ENCODE data around the gene UBE2E3. TPM values are rescaled to one million over a fixed set of nuclear protein-coding genes. Genes with fewer than 3 reads are reported as not detected.

The UBE2E3 gene
- total RNA-seq, 2 donors from 2014 or later: 43.1 to 52.5 TPM

- no peak overlapping the region for H3K4me3 ChIP-seq
- intact Hi-C loops (cut with DNase I): no loop called here
- no peak for TF ChIP-seq CTCF (IDR thresholded peaks at IDR 0.05)
- peaks cover 4% of the 10 kb centered on the region for H3K4me1 ChIP-seq
- no peaks in the 10 kb centered on the region for H3K9me3 ChIP-seq
- no peak overlapping the region for H3K9ac ChIP-seq (ENCODE audit: low read depth in 2 of 2, low read length in 2 of 2)
- no peaks in the 10 kb centered on the region for H3K36me3 ChIP-seq
- no peak overlapping the region for H3K27ac ChIP-seq
- H3K27me3 ChIP-seq: no peaks in the 10 kb centered on the region
- DNase-seq: no peak
Observed at GRCh38 chr2:180985771-180986395, 5.5 kb downstream of the UBE2E3 start.

DNA sequence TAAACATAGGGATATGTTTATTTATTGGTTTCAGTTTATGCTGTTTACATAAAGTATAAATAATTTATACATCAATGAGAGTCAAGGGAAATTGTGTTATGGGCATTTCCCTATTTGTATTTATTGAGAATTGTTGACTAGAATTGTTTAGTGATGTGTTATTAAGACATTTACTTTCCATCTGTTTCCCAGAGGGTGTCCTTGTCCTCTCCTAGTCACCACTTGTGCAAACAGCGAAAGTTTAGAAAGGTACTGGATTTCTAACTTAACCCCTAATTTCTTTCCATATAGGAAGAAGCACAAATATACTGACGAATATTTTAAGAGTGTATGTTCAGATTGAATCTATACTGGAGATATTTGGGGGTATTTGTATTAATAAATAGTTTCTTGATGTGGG lies 6.7 kb downstream of the UBE2E3 start:
- no peaks in the 10 kb centered on the region for H3K36me3 ChIP-seq
- H3K27ac ChIP-seq: no peak overlapping the region
- intact Hi-C loops (cut with DNase I): no loop called here
- DNase-seq: no peak
- H3K4me1 ChIP-seq: peaks cover 4% of the 10 kb centered on the region
- no peak overlapping the region for H3K4me3 ChIP-seq
- no peaks in the 10 kb centered on the region for H3K27me3 ChIP-seq
- H3K9me3 ChIP-seq: no peaks in the 10 kb centered on the region
- H3K9ac ChIP-seq (ENCODE audit: low read depth in 2 of 2, low read length in 2 of 2): no peak overlapping the region
- TF ChIP-seq CTCF (IDR thresholded peaks at IDR 0.05): no peak

GRCh38 chr2:180990337-180990736 lies 9.9 kb downstream of the UBE2E3 start:
- no peak for DNase-seq
- Histone ChIP-seq H3K36me3 (no peaks in the 10 kb centered on the region), H3K27ac (no peak overlapping the region), H3K27me3 (no peaks in the 10 kb centered on the region), H3K4me1 (no peaks in the 10 kb centered on the region), H3K9me3 (no peaks in the 10 kb centered on the region), H3K9ac (ENCODE audit: low read depth in 2 of 2, low read length in 2 of 2) (no peak overlapping the region), H3K4me3 (no peak overlapping the region)
- intact Hi-C loops (cut with DNase I): no loop called here
- TF ChIP-seq CTCF (IDR thresholded peaks at IDR 0.05): no peak

DNA sequence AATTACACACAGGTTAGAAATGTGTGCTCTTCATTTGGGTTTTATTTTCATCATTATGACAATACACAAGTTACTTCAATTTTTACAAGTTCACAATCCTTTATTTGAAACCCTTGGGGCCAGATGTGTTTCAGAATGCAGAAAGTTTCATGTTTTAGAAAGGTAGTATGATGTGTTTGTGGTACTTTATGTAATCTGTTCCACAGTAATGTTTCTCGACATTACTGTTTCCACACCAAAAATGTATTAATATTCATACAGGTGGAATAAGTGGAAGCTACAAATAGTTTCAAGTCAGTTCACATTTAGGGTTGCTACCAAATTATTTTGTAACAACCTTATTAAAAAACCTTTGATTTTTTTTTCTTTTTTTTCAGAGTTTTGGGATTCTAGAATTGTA lies 10.4 kb downstream of the UBE2E3 start:
- Histone ChIP-seq H3K9ac (ENCODE audit: low read depth in 2 of 2, low read length in 2 of 2) (no peak overlapping the region), H3K4me1 (no peaks in the 10 kb centered on the region), H3K27ac (no peak overlapping the region), H3K27me3 (no peaks in the 10 kb centered on the region), H3K4me3 (no peak overlapping the region), H3K36me3 (no peaks in the 10 kb centered on the region), H3K9me3 (no peaks in the 10 kb centered on the region)
- no peak for TF ChIP-seq CTCF (IDR thresholded peaks at IDR 0.05)
- intact Hi-C loops (cut with DNase I): no loop called here
- no peak for DNase-seq

GRCh38 chr2:180991361-180991760 lies 11.0 kb downstream of the UBE2E3 start:
- Histone ChIP-seq H3K4me3 (no peak overlapping the region), H3K27me3 (no peaks in the 10 kb centered on the region), H3K27ac (no peak overlapping the region), H3K4me1 (no peaks in the 10 kb centered on the region), H3K36me3 (no peaks in the 10 kb centered on the region), H3K9ac (ENCODE audit: low read depth in 2 of 2, low read length in 2 of 2) (no peak overlapping the region), H3K9me3 (no peaks in the 10 kb centered on the region)
- no peak for DNase-seq
- intact Hi-C loops (cut with DNase I): no loop called here
- TF ChIP-seq CTCF (IDR thresholded peaks at IDR 0.05): no peak
